OCI-LY7 (cell line): ENCODE data around the gene ZBTB22. TPM values are rescaled to one million over a fixed set of nuclear protein-coding genes. Genes with fewer than 3 reads are reported as not detected.
A peak's percentile ranks its signal among the peaks of the same experiment; 100 is the strongest.

Source experiments
- BruUV-seq: library from RNA; stranded (reverse); fragments of 400-500 nt; replicated peaks from 2 replicates; lab custom pipeline; 2021; lab: Mats Ljungman, UMichigan
- CTCF ChIA-PET: fragments of 300-600 bp; sonication (Branson Sonifier 250); formaldehyde crosslinking; loops from one replicate; lab custom pipeline; 2022; ENCODE audit warnings: antibody characterized with exemption; ENCODE audit not compliant: unreplicated experiment; lab: Charles Lee
- POLR2A ChIA-PET: fragments of 300-600 bp; sonication (Branson Sonifier 250); formaldehyde crosslinking; loops from one replicate; lab custom pipeline; 2022; ENCODE audit warnings: antibody characterized with exemption; lab: Charles Lee
- DNase-seq: peaks from one replicate; pipeline ENCODE4 v3.0.0-alpha.2; 2015; ENCODE audit warnings: low spot score
- H2AFZ ChIP-seq: fragments of 200-600 bp; sonication (generic), shearing (Covaris generic); 2 replicates; pipeline ENCODE4 v1.6.1; 2014; ENCODE audit warnings: mild to moderate bottlenecking, antibody characterized with exemption, low read length, moderate library complexity
- H3K27ac ChIP-seq: fragments of 200-600 bp; sonication (generic); 2 replicates; pipeline ENCODE4 v1.5.1; 2014; ENCODE audit warnings: mixed run types, low read depth, mild to moderate bottlenecking, moderate library complexity, low read length, inconsistent platforms; ENCODE audit not compliant: poor library complexity, severe bottlenecking
- H3K36me3 ChIP-seq: fragments of 200-600 bp; sonication (generic); 2 replicates; pipeline ENCODE4 v1.6.1; 2014; ENCODE audit warnings: mild to moderate bottlenecking, antibody characterized with exemption, low read length, moderate library complexity, mixed read lengths; ENCODE audit not compliant: insufficient read depth
- H3K4me1 ChIP-seq: fragments of 200-600 bp; sonication (generic); 2 replicates; pipeline ENCODE4 v1.5.1; 2014; ENCODE audit warnings: mild to moderate bottlenecking, low read length; ENCODE audit not compliant: insufficient read depth, poor library complexity, severe bottlenecking
- H3K4me2 ChIP-seq: fragments of 200-600 bp; sonication (generic); 2 replicates; pipeline ENCODE4 v1.6.1; 2014; ENCODE audit warnings: mild to moderate bottlenecking, low read length
- H3K4me3 ChIP-seq: fragments of 200-600 bp; sonication (generic); 2 replicates; pipeline ENCODE4 v1.5.1; 2014; ENCODE audit warnings: mild to moderate bottlenecking, low read depth, low read length; ENCODE audit not compliant: poor library complexity, severe bottlenecking
- H3K79me2 ChIP-seq: fragments of 200-600 bp; sonication (generic); 2 replicates; pipeline ENCODE4 v1.6.1; 2016; ENCODE audit warnings: low read depth, mild to moderate bottlenecking, low read length, moderate library complexity, mixed read lengths; ENCODE audit not compliant: insufficient read depth
- H3K9me2 ChIP-seq: fragments of 200-600 bp; sonication (generic); 2 replicates; pipeline ENCODE4 v1.6.1; 2016; ENCODE audit warnings: mild to moderate bottlenecking, low read length, mixed read lengths; ENCODE audit not compliant: insufficient read depth
- H3K9me3 ChIP-seq: fragments of 200-600 bp; sonication (generic); 2 replicates; pipeline ENCODE4 v1.6.1; 2014; ENCODE audit warnings: mild to moderate bottlenecking, mixed run types, low read length, mixed read lengths
- H4K20me1 ChIP-seq: fragments of 200-600 bp; sonication (generic); 2 replicates; pipeline ENCODE4 v1.6.1; 2014; ENCODE audit warnings: mild to moderate bottlenecking, antibody characterized with exemption, low read length, moderate library complexity, mixed read lengths; ENCODE audit not compliant: insufficient read depth
- EZH2phosphoT487 ChIP-seq: fragments of 200-600 bp; sonication (generic); IDR thresholded peaks from 2 replicates; pipeline ENCODE4 v1.6.1; 2018; ENCODE audit warnings: low read depth, borderline replicate concordance, mild to moderate bottlenecking, mixed run types, antibody characterized with exemption, low read length, moderate library complexity, mixed read lengths
- intact Hi-C: fragments of 100-400 bp; cut with micrococcal nuclease; formaldehyde crosslinking; loops from one replicate; pipeline ENCODE4 v1.10.0; 2022; ENCODE audit not compliant: unreplicated experiment
- total RNA-seq, 2 experiments: library from RNA; depleted of rRNA in 1 of 2; stranded (reverse); fragments of >200 nt in 1 of 2; shearing (Covaris generic) in 1 of 2; gene quantifications; 2 replicates each; pipeline ENCODE4 v1.2.3, GENCODE V29; 2014 to 2022
- TF ChIP-seq, protein P1 (sequence below): fragments of 200-600 bp; sonication (generic); conservative IDR thresholded peaks from 2 replicates; pipeline ENCODE4 v1.5.1; 2014; ENCODE audit warnings: mild to moderate bottlenecking, antibody characterized with exemption, low read length, moderate library complexity, mixed read lengths

ZBTB22 gene
- total RNA-seq, 2 experiments from 2014 or later: 14.1 to 21.6 TPM

DNA sequence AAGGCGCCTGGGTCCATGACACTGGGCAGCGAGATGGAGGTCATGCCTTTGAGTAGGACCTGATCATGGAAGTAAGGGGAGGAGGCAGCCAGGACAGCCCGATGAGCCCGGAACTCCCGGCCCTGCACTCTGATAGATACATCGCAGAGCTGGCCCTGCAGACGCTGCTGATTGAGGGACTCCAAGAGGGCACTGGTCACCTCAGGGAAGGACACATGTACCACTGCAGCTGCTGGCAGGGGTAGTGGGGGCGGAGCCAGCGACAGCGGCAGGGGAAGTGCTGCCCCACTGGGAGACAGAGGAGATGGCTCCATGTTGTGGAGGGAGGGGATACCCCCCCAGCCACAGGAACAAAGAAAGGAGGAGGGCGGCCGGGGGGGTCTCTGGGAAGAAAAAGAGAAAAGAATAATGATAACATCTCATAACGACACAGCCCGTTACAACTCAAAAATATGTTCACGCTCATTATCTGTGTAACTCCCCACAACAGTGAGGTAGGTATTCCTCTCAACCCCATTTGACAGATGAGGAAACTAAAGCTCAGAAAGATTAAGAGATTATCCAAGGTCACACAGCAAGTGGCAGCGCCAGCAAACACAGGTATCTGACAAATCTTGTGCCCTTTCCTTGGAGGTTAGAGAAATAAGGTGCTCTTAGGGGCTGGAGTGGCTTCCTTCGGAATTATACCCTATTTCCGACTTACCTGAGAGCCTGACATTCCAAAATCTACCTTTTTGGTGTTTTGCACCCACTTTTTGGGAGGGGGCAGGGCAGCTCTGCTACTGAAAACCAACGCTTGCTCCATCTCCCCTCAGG, 733 bp downstream of the ZBTB22 start:
- H4K20me1 ChIP-seq: peaks cover 5% of the 10 kb centered on the region; the same call in 1 of the 2 replicates
- no TSS peak for BruUV-seq
- ChIA-PET CTCF (no interaction called here), POLR2A (interaction anchor here (1.0 to 3.5 kb wide), 6 partner anchors 9 to 345 kb away, joined by 4 to 20 read pairs (median 6); partner anchors contain the start of gene B3GALT4)
- H3K79me2 ChIP-seq: peaks cover 52% of the 10 kb centered on the region
- H3K4me2 ChIP-seq: peak overlapping the region; percentile 63
- H2AFZ ChIP-seq: no peak overlapping the region
- H3K27ac ChIP-seq: no peak overlapping the region
- H3K4me3 ChIP-seq: peak overlapping the region; percentile 73
- TF ChIP-seq, protein P1, sequence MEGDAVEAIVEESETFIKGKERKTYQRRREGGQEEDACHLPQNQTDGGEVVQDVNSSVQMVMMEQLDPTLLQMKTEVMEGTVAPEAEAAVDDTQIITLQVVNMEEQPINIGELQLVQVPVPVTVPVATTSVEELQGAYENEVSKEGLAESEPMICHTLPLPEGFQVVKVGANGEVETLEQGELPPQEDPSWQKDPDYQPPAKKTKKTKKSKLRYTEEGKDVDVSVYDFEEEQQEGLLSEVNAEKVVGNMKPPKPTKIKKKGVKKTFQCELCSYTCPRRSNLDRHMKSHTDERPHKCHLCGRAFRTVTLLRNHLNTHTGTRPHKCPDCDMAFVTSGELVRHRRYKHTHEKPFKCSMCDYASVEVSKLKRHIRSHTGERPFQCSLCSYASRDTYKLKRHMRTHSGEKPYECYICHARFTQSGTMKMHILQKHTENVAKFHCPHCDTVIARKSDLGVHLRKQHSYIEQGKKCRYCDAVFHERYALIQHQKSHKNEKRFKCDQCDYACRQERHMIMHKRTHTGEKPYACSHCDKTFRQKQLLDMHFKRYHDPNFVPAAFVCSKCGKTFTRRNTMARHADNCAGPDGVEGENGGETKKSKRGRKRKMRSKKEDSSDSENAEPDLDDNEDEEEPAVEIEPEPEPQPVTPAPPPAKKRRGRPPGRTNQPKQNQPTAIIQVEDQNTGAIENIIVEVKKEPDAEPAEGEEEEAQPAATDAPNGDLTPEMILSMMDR: no peak
- TF ChIP-seq EZH2phosphoT487: no peak
- intact Hi-C loops: no loop called here
- H3K9me3 ChIP-seq: no peaks in the 10 kb centered on the region
- H3K4me1 ChIP-seq: peaks cover 59% of the 10 kb centered on the region
- no peaks in the 10 kb centered on the region for H3K9me2 ChIP-seq
- H3K36me3 ChIP-seq: peaks cover 50% of the 10 kb centered on the region
- DNase-seq: no peak

DNA sequence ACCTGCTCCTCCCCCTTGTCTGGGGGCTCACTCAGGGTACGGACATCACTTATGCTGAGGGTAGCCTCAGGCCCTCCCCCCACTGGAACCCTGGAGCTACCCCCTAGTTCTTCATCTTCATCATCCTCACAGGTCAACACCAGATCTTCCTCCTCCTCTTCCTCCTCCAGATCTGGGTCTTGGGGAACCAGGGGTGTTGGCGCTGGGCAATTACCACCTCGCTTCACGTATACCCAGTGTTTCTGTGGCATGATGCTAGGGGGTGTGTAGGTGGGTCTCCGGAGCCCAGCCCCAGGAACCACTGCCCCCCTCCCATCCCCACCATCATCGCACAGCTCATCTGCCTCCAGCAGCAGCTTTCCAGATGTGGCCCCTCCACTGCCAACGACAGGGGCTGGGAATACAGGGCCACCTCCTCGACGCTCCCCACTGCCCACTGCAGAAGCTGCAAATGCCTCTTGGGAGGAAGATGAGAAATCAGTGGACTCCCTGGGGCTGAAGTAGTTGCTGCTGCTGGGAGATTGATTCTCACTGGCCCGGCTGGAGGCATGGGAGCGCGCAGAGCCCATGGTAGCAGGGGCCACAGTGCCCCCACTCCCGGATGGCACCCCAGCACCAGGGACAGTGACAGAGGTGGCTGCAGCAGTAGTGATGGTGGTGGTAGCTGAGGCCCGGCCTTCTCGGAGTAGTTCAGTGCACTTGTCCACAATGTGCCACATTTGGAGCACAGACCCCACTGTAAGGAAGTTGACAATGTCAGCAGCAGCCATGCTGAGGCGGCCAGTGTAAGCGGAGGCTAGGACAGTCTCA, 1.5 kb downstream of the ZBTB22 start:
- Histone ChIP-seq H3K4me1 (peaks cover 59% of the 10 kb centered on the region), H2AFZ (no peak overlapping the region), H4K20me1 (peaks cover 7% of the 10 kb centered on the region; the same call in 1 of the 2 replicates), H3K9me3 (no peaks in the 10 kb centered on the region), H3K9me2 (no peaks in the 10 kb centered on the region), H3K79me2 (peaks cover 52% of the 10 kb centered on the region), H3K27ac (no peak overlapping the region), H3K36me3 (peaks cover 48% of the 10 kb centered on the region), H3K4me2 (no peak overlapping the region), H3K4me3 (no peak overlapping the region)
- DNase-seq: no peak
- ChIA-PET POLR2A (no interaction called here), CTCF (no interaction called here)
- intact Hi-C loops: no loop called here
- BruUV-seq: no TSS peak
- no peak for TF ChIP-seq EZH2phosphoT487
- TF ChIP-seq, protein P1: no peak
